ENCODE data around the gene INTU. TPM values are rescaled to one million over a fixed set of nuclear protein-coding genes. Genes with fewer than 3 reads are reported as not detected.

INTU gene
- total RNA-seq, 3 donors from 2014 or later = 7.0 to 22.4 (median 11.1) TPM

DNA sequence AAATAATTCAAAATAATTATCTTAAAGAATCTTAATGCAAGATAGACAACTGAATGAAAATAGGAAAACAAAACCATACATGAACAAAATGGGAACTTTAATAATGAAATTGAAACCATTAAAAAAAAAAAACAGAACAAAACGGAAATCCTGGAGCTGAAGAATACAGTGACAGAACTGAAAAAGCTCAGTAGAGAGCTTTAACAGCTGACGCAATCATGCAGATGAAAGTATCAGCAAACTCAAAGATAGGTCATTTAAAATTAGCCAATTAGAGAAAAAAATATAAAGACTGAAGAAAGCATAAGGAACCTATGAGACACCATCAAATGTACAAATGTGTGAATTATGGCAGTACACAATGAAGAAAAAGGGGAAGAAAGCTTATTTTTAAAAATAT, 116.2 kb downstream of the INTU start:
- TF ChIP-seq, protein P1, sequence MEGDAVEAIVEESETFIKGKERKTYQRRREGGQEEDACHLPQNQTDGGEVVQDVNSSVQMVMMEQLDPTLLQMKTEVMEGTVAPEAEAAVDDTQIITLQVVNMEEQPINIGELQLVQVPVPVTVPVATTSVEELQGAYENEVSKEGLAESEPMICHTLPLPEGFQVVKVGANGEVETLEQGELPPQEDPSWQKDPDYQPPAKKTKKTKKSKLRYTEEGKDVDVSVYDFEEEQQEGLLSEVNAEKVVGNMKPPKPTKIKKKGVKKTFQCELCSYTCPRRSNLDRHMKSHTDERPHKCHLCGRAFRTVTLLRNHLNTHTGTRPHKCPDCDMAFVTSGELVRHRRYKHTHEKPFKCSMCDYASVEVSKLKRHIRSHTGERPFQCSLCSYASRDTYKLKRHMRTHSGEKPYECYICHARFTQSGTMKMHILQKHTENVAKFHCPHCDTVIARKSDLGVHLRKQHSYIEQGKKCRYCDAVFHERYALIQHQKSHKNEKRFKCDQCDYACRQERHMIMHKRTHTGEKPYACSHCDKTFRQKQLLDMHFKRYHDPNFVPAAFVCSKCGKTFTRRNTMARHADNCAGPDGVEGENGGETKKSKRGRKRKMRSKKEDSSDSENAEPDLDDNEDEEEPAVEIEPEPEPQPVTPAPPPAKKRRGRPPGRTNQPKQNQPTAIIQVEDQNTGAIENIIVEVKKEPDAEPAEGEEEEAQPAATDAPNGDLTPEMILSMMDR (IDR thresholded peaks at IDR 0.05) = no peak
- TF ChIP-seq POLR2AphosphoS5 (IDR thresholded peaks at IDR 0.05) (no peak), POLR2A (IDR thresholded peaks at IDR 0.05) (no peak)
- intact Hi-C loops (cut with DNase I; ENCODE audit: low total_unique reads) = no loop called here
- H3K27me3 ChIP-seq = no peaks in the 10 kb centered on the region

DNA sequence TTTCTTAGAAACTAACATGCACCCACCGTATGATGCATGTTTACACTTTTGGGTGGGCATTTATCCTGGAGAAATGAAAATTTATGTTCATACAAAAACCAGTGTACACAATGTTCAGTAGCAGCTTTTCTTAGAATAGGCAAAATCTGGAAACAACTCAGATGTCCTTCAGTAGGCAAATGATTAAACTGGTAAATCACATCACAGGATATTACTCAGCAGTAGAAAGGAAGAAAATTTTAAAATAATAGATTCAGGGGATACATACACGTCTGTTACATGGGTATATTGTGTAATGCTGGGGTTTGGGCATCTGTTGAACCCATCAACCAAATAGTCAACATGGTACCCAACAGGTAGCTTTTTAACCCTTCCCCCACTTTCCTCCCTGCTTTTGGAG, 124.1 kb downstream of the INTU start:
- DNase-seq (ENCODE audit: low spot score in 2 of 2) = no peak
- peaks cover 0 to 4% of the 10 kb centered on the region in 2 donors for H3K9me3 ChIP-seq
- H3K27me3 ChIP-seq = no peaks in the 10 kb centered on the region
- intact Hi-C loops (cut with DNase I; ENCODE audit: low total_unique reads) = no loop called here
- H3K27ac ChIP-seq = no peak overlapping the region
- H3K36me3 ChIP-seq = no peaks in the 10 kb centered on the region
- TF ChIP-seq, protein P1 (IDR thresholded peaks at IDR 0.05) = no peak
- TF ChIP-seq POLR2A (IDR thresholded peaks at IDR 0.05) = no peak
- TF ChIP-seq POLR2AphosphoS5 (IDR thresholded peaks at IDR 0.05) = no peak
- no peak overlapping the region for H3K4me3 ChIP-seq
- H3K4me1 ChIP-seq = no peaks in the 10 kb centered on the region

More for the DNA sequence above, 116.2 kb downstream of the INTU start:
- Histone ChIP-seq H3K4me1 (no peaks in the 10 kb centered on the region), H3K36me3 (no peaks in the 10 kb centered on the region), H3K27ac (no peak overlapping the region), H3K9me3 (peaks cover 0 to 8% of the 10 kb centered on the region in 2 donors), H3K4me3 (no peak overlapping the region)
- DNase-seq (ENCODE audit: low spot score in 2 of 2) = no peak

DNA sequence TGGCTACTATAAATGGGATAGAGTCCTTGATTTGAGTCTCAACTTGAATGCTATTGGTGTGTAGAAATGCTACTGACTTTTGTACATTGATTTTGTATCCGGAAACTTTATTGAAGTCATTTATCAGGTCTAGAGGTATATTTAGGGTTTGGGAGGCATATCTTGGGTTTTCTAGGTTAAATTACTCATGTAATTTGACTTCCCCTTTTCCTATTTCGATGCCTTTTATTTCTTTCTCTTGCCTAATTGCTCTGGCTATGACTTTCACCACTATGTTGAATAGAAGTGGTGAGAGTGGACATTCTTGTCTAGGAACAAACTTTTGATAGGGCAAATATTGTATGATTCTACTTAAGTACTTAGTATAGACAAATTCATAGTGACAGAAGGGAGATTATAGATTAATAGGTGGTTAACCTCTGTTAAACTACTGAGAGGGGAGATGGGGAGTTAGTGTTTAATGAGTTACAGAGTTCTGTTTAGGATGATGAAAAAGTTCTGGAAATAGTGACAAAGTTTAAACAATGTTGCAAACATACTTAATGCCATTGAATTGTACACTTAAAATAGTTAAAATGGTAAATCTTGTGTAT, 126.6 kb downstream of the INTU start:
- Histone ChIP-seq H3K27ac (no peak overlapping the region), H3K4me1 (no peaks in the 10 kb centered on the region), H3K4me3 (no peak overlapping the region), H3K9me3 (peaks cover 0 to 4% of the 10 kb centered on the region in 2 donors), H3K27me3 (no peaks in the 10 kb centered on the region), H3K36me3 (no peaks in the 10 kb centered on the region)
- no peak for DNase-seq (ENCODE audit: low spot score in 2 of 2)
- TF ChIP-seq, protein P1 (IDR thresholded peaks at IDR 0.05) = no peak
- no peak for TF ChIP-seq POLR2A (IDR thresholded peaks at IDR 0.05)
- no peak for TF ChIP-seq POLR2AphosphoS5 (IDR thresholded peaks at IDR 0.05)
- intact Hi-C loops (cut with DNase I; ENCODE audit: low total_unique reads) = no loop called here

DNA sequence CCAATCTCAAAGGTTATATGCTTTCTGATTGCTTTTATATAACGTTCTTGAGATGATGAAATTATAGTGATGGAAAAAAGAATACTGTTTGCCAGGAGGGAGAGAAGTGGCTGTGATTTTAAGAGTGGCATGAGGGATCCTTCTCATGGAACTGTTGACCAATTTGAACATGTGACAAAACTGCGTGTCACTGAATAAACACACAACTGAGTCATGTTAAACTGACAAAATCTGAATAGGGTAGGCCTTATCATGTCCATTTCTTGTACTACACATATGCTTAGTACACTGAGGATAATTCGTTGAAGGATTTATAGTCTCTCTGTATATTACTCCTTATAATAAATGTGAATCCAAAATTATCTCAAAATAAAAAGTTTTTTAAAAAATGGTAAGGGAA, 127.1 kb downstream of the INTU start:
- TF ChIP-seq POLR2A (IDR thresholded peaks at IDR 0.05) (no peak), POLR2AphosphoS5 (IDR thresholded peaks at IDR 0.05) (no peak)
- TF ChIP-seq, protein P1 (IDR thresholded peaks at IDR 0.05) = no peak
- Histone ChIP-seq H3K9me3 (peaks cover 0 to 4% of the 10 kb centered on the region in 2 donors), H3K27ac (no peak overlapping the region), H3K36me3 (no peaks in the 10 kb centered on the region), H3K4me3 (no peak overlapping the region), H3K4me1 (no peaks in the 10 kb centered on the region), H3K27me3 (no peaks in the 10 kb centered on the region)
- intact Hi-C loops (cut with DNase I; ENCODE audit: low total_unique reads) = no loop called here
- DNase-seq (ENCODE audit: low spot score in 2 of 2) = no peak

DNA sequence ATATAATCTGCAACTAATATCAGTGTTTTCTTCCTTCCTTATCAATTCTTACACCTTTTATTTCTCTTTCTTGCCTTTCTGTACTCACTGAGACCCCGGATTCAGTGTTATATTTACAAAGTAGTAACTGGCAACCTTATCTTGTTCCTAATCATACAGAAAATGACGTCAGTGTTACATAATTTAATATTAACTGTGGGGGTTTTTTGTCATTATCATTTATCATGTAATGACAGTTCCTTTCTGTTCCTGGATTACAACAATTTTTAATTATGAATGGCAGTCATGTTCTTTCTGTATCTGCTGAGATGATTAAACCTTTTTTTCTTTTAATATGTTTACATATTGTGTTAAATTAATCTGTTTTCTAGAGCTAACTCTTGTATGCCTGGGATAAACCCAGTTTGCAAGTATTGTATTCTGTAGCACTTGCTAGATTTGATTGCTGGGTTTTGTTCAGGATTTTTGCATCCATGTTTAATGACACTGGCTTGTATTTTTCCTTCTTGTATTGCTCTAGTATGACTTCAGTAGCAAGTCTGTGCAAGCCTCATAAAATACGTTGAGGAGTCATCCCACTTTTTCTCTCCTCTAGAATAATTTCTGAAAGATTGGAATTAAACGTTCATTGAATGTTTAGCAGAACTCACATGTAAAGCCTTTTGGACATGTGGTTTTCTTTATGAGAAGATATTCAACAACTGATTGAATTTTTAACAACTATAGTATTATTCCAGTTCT, 138.9 kb downstream of the INTU start:
- Histone ChIP-seq H3K4me1 (no peaks in the 10 kb centered on the region), H3K27me3 (no peaks in the 10 kb centered on the region), H3K4me3 (no peak overlapping the region), H3K9me3 (no peaks in the 10 kb centered on the region), H3K27ac (no peak overlapping the region), H3K36me3 (no peaks in the 10 kb centered on the region)
- TF ChIP-seq, protein P1 (IDR thresholded peaks at IDR 0.05) = no peak
- TF ChIP-seq POLR2A (IDR thresholded peaks at IDR 0.05) = no peak
- no peak for TF ChIP-seq POLR2AphosphoS5 (IDR thresholded peaks at IDR 0.05)
- intact Hi-C loops (cut with DNase I; ENCODE audit: low total_unique reads) = no loop called here
- no peak for DNase-seq (ENCODE audit: low spot score in 2 of 2)

All from breast epithelium (tissue), 4 donors.